Stimulated activated CD8-positive, alpha-beta memory T cell treated with anti-CD3 and anti-CD28 coated beads, Interleukin-12 subunit alpha, Interleukin-12 subunit beta, amount 100 ng/mL, for 24 hours (primary cell): Measurements from ENCODE around the gene HDAC3.

Experiments used
- DNase-seq: peaks from one replicate; pipeline ENCODE4 v3.0.0-alpha.2; 2020; ENCODE audit errors: extremely low read depth

Gene HDAC3

DNA sequence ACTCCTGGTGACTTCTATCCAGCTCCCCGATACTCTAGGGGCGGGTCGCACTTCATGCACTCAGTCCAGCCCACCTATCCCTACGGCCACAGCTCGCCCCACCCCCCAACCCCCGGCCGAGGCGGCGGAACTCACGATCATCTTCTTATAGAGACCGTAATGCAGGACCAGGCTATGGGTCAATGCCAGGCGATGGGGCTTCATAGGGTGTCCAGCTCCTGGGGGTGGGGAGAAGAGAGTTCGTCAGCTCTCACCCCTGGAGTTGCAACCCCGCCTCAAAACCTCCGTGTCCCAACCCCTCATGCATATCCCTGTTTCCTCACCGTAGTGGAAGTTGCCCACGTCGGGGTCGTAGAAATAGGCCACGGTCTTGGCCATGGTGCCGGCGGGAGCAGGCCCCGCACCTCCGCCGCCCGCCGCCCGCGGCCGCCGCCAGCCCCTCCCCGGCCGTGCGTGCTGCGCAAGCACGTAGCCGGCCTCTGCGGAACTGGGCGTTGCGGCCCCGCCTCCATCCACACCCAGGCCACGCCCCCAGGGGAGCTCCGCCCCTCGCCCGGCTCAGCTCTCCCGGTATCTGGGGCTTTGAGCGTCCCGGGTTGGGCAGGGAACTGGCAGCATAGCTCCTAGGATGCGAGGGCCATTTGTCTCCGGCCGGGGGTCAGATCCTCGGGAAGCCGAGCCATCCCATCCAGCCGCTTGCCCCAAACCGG lies at the start of gene HDAC3, which contains the start of gene RELL2:
HDAC3 (minus strand) TSS at position 437 of the 710 bp plus-strand sequence; CDS start at position 378, 59 bp downstream.
RELL2 (plus strand) TSS at position 585 of the 710 bp plus-strand sequence. CDS start 1,229 bp downstream, outside the sequence.
- peak; percentile 80 for DNase-seq

DNA sequence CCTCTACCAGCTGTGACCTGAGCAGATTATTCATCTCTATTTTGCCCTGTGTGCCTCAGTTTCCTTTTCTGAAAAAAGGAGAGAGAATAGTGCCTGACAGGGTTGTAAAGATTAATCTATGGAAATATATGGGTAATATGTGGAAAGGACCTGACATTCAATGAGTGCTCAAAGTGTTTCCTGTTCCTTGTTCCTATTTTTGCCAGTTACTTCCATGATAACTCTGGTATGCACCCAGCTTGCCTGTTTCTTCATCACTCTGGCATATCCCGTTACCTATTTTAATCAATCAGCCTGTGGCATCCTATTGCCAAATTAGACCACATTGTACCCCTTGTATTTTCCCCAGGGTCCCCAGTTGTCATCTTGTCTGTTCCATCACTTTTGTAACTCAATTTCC lies 48.9 kb upstream of the HDAC3 start:
- no peak for DNase-seq

DNA sequence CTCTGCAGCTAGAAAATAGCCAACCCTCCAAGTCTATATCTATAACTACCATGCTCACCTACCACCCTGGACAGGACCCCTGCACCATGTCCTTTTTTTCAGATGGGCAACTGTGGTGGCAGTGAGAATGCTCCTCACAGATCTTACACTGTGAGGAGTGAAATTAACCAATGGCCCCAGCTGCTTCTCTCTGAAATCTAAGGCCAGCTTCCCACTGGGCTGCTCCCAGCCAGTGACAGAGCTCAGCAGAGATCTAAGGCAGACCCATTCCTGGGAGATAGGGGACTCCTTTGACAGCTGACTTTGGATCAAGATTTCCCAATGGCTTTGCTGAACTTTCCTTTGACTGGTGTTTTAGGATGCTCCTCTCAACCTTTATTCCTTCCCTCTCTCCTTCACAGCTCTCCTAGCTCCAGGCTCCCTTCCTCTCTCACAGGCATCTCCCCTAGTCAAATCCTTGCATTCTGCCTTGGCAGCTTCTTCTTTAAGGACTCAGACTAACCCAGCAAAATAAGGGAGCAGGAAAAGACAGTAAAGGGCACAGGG lies 47.0 kb upstream of the HDAC3 start:
- DNase-seq: no peak

DNA sequence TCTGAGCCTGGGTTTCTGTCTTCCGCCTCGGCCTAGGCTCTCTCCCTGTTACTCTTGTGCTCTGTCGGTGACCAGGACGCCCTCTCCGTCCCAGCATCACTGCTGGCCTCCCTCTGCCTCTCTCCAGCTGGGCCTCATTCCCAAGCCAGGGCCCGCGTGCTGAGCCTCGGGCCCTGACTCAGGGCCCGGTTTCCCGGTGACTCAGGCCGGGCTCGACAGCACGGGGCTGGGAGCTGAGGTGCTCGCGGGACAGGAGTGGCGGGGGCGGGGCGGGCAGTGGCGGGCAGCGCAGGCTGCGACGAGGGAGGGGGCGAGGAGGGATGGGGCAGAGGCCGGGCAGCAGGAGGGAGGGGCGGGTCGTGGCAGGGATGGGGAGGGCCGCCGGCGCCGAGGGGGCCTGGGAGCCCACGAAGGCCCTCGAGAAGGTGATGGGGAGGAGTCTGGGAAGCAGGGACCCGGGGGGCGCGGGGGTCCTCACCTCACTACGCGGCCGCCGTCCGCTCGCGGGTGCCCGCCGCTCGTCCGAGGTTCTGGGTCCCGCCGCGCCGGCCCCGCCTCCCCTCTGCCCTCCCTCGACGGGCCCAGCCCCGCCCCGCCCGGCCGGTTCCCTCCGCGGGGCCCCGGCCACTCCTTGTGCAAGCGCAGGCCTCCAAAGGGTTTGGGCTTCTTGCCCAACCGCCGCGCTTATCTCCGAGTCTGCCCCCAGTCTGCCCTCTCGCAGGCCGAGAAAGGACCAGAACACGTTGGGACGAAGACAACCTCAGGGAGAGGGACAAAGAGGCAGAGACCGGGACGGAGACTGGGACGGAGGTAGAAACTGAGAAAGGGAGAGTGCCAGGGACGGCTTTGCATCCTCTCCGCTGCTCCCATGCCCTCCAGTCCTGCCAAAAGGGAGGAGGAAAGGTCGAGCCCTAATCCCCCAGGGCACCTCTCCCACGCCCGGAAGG lies 45.3 kb upstream of the HDAC3 start, which contains the start of gene ARAP3:
ARAP3 (minus strand) TSS at position 536 of the 947 bp plus-strand sequence. CDS start 1,744 bp downstream, outside the sequence.
- no peak for DNase-seq

DNA sequence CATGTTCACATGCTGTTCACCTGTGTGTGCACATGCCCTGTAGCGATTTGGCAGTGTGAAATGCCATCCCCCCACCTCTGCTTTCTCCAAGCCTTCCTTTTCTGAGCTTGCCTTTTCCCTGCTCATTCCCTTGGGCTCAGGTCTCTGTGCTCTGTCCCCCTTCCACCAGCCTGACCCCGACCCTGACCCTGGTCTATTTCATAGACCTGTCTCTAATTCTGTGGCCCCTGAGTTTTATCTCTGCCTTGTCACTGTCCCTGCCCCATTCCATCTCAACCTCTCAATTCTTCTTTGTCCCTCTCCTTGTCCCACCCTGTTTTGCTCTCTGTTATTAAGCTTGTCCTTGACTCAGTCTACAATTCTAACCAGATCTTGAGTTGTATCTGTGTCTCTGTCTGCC lies 44.6 kb upstream of the HDAC3 start:
- DNase-seq: no peak

DNA sequence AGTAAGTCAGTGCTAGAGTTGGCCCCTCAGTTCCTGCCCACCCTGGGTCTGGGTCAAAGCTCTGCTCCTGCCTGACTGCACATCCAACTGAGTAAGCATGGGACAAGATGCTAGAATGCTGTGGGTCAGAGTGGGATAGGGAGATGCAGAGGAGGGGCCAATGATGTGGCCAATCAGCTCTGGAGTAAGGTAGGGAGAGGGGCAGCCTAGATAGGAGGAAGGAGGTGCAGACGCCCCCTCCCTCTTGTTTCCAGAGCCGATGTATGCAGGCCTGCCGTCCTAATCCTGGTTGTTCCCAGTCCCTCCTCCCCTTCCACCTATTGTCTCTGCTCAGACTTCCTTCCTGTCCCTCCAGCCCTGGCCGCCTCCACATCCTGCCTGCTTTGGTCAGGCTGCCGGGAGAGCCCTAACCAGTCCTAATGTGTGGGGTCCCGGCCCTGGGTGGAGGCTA lies 44.1 kb upstream of the HDAC3 start:
- no peak for DNase-seq

DNA sequence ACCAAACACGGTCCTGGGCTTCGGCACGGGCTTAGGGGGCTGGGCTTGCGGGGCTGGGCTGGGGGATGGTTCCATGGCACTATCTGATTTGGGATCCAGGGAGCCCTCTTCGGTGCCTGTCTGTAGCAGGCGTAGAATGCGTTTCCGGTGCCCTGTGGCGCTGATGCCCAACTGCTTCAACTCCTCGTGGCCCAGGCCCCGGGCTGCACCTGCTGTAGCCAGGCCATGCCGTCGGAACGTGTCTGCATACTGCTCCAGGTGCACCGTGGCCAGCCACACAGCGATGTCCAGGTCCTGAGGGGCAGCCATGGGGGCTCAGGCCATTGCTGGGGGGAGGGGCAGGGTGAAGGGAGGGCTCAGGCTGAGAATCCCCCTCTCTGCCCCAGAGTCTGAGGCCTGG lies 43.5 kb upstream of the HDAC3 start:
- no peak for DNase-seq

DNA sequence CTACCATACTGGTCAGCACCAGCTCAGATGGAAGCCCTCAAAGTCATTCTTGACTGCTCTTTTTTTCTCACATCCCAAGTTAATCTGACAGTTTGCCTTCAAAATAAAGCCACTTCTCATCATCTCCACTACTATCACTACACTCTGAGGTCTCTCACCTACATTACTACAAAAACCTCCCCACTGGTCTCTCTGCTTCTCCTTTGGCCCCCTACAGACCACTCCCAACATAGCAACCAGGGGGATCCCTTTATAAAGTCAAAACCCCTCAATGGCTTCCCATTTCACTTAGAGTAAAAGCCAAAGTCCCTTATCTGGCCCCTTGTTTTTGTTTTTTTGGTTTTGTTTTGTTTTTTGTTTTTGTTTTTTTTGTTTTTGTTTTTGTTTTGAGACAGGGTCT lies 40.8 kb upstream of the HDAC3 start:
- no peak for DNase-seq

DNA sequence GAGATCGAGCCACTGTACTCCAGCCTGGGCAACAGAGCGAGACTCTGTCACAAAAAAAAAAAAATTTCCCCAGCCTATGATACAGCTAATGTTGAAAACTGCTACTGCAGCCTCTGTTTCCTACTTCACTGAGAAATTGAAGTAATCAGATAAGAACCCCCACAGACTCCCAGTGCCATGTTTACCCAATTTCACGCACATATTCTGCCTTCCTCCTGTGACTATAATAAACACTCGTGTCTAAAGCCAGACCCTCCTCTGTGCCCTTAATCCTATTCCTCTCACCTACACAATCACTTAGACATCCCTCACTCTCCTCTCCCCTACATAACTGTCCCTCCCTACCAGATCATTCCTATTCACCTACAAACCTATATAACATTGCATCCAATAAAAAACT lies 39.0 kb upstream of the HDAC3 start:
- DNase-seq: no peak

DNA sequence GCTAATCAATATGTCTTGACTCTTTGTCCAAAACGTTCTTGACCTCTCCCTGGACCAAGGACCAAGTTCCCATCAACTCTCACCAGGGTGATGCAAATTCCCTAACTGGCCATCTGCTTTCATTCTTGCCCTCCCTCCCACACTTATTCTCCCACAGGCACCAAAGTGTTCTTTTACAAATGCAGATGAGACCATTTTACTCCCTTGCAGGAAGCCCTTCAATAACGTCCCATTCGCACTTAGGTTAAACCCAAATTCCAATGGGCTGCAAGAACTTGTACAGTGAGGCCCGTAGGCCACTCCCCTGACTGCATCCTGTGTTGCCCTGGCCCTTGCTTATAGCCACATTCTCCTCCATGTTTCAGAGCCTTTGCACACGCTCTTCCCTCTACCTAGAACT lies 38.1 kb upstream of the HDAC3 start:
- no peak for DNase-seq

DNA sequence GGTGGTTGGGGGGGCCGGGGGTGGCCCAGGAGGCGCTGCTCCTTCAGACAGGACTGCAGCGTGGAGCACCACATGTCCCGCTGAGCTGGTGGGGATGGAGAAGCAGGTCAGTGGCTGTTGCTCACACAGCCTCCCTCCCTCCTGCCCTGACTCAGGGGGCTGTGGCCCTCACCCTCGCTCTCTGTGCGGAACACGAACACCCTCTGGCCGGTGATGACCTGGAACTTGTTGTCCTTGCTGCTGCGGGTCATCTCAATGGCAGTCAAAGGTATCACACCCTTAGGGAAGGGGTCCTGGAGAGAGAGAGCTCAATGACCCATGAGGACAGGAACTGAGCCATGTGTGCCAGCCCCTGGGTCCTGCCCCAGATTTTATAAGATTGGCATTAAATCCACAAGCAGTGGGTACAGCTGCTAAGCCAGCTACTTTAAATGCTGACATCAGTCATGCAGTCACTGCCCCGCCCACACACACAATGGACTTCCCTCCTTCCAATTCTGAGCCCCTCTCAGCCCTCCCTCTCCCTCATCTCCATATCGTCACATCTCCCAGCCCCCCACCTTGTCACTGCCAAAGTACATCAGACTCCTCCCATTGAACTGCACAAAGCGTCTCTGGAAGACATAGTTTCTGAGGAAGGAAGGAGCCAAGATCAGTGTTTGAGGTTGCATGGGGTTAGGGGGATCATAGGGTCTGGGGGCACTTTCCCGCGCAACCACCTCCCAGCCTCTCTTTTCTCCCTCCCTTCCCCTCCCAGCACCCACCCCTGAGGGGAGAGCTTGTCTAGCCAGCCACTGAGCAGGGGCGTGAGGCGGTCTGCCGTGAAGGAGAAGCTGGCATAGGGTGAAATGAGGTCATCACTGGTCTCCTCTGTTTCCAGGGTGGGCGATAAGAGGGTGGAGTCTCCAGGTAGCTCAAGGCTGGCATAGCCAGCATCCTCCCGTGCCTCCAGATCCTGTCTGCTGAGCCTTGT lies 36.5 kb upstream of the HDAC3 start:
- no peak for DNase-seq

DNA sequence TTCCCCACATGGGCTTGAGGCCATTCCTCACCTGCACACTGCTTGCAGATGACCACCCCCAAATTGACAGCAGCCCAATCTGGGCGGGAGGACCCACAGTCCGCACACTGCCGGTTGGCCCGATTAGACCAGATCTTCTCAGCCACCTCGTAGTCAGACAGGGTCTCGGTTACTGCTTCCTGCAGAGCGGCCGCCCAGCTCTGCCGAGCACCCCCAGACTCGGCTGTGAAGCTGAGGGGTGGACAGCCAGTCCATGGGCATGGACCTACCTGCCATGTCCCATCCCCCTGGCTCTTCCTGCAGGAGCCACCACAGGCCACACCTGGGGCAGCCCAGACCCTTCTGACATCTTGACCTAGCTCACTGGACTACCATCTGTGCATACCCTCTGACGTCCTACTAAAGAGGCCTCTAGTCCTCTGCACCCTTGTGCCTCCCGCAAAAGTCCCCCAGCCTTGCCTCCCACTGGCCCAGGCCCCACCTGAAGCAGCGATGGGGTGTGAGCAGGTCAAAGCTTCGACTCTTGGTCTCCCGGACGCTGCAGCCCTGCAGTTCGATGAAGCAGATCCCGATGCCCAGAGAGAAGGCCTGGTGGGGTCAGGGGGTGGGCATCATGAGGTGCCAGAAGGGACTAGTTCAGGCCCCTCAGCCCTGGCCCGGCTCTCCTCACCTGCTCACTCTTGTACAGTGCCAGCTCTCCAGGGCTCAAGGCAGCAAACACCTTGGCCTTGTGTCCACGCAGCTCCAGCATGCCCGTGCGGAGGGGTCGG lies 35.6 kb upstream of the HDAC3 start:
- no peak for DNase-seq

DNA sequence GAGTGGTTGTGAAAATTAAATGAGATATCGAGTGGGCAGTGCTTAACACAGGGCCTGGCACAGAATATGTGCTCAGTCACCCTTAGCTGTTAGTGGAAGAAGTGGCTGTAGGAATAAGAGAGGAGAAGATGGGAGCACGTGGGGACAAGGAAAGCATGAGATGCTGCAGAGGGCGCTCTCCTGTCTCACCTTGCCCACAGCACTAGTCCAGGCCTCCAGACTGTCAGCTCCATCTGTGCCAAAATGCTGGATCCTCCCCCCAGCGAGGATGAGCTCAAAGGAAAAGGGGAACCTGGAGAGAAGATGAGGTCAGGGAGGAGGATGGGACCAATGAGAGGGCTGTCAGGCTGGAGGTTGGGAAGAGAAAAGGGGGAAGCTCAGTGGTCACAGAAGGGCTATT lies 32.9 kb upstream of the HDAC3 start:
- DNase-seq: no peak

DNA sequence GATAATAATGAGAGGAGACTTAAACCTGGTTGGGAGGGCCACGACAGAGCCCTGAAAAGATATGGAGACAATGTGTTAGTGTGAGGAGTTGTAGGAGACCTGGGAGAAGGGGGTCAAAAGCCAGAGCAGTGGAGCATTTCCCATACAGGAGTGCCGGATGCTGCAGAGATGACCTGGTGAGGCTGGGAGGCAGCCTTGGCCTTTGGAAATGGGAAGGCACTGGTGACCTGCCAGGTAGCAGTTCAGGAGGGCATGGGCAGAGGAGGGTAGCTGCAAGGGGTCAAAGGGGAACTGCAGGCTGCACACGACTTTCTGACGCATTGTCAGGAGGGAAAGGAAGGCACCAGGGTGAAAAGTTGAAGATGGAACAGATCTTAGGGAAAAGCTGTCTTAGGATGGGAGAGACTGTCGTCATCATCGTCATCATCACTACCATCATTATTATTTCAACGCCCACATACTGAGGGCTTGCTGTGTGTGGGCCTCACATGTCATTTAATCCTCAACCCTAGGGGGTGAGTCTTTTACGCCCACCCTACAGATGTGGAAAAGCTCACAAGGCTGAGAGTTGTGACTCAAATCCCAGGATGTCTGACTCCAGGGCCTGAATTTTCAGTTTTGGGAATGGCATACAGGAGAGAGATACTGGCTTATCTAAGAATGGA lies 32.1 kb upstream of the HDAC3 start:
- no peak for DNase-seq

DNA sequence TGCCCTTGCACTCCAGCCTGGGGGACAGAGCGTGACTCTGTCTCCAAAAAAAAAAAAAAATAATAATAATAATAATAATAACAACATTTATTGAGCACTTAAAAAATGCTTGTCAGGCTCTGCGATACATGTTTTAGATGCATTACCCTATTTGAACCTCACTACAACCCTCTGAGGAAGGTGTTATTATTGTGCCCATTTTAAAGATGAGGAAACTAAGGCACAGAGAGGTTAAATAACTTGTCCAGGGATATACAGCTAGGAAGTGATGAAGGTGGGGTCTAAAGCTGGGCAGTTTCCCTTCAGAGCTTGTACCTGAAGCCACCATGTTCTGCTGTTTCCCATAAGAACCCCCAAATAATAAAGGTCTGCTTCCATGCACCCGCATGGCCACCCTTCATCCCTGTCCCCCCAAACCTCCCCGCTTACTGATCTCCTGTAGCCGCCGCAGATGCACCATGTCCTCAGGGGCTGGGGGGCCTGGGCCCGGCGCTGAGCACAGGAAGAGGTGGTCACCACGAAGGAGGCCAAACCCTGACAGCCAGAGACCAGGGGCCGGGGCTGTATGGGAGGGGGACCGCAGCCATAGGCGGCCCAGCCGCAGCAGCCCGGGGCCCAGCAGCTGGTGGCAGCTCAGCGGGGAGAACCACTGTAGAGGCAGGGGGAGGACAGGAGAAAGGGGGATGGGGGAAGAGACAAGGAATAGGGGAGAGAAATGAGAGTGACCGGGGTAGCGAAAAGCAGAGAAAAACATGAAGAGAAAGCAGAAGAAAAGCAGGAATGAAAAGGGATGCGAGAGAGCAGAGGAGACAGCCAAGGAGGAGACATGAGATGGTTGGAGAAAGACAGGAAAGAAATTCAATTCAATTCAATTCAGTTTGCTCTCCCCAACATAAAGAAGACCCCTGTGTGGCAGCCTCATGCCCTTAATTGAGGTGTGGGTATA lies 29.6 kb upstream of the HDAC3 start:
- no peak for DNase-seq

DNA sequence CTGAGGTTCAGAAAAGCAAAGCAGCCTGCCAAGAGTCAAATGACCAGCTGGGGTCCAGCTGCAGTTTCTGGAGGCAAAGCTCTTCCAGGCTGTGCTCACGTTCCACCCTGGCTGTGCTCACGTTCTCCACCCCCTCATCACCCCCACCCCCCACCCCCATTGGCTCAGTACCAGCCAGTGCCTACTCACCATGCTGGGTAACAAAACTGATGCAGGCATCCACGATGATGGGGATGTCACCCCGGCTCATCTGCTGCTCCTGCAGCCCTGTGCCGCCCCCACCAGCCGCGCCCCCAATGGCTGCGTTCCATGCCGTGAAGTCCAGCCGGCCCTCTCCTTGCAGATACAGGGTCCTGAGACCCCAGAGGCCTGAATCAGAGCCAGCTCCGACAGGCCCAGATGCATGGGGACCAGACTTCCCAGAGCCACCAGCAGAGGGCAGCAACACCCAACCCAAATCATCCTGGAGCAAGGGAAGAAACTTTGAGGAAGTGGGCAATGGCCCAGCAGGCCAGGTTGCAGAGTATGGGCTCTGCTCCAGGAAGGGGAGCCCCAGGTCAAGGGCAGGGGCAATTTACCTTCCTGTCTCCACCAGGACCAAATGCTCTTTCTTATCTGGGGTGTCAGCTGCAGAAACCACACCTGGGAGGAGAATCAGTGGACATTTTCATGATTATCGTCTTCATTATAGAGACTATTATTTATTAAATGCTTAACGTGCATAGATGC lies 28.2 kb upstream of the HDAC3 start:
- peak; percentile 31 for DNase-seq

DNA sequence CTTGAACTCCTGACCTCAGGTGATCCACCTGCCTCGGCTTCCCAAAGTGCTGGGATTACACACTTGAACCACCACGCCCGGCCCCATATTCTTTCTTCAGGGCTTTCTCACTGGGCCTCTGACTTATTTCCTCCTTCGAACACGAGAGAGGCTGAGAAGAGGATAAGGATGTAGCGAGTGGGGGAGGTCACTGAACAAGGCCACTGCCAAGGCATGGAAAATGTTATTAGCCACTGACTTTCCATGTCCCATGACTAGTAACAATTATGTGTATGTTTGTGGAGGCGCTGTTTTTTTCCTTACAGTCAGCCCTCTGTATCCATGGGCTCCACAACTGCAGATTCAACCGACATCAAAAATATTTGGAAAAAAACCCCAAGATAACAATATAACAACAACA lies 26.9 kb upstream of the HDAC3 start:
- no peak for DNase-seq

DNA sequence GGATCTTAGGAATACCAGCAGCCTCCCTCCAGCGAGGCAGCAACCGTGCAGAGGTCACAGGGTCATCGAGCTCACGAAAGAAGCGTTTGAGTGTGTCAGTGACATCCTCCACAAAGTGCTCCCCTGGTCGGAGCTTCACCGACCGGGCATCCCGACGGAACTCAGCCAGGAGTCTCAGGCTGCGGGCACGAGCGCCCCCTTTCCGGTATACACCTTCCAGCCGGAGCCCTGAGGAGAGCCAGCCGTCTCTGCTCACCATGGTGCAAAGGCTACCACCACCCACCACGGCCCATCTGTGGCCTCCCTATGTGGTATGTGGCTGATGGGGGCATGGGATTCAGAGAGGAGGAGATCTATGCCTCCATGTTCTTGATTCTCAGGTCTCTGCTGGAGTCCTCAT lies 25.4 kb upstream of the HDAC3 start:
- no peak for DNase-seq
